Fibroblast of pulmonary artery (primary cell): Measurements from ENCODE around the gene CACNA2D3.

Source experiments
- DNase-seq: peaks from one replicate; pipeline ENCODE4 v3.0.0-alpha.2; 2010; ENCODE audit warnings: low read depth
- H3K4me3 ChIP-seq: replicated peaks from 2 replicates; pipeline ENCODE4 v1.5.1; 2011; ENCODE audit warnings: low read depth, mild to moderate bottlenecking, control low read depth, low read length, moderate library complexity
- TF ChIP-seq, protein P1 (sequence below): IDR thresholded peaks from 2 replicates; pipeline ENCODE4 v1.5.1; 2011; ENCODE audit warnings: mild to moderate bottlenecking, control low read depth, low read length, inconsistent platforms; ENCODE audit errors: missing control alignments

CACNA2D3 gene

DNA sequence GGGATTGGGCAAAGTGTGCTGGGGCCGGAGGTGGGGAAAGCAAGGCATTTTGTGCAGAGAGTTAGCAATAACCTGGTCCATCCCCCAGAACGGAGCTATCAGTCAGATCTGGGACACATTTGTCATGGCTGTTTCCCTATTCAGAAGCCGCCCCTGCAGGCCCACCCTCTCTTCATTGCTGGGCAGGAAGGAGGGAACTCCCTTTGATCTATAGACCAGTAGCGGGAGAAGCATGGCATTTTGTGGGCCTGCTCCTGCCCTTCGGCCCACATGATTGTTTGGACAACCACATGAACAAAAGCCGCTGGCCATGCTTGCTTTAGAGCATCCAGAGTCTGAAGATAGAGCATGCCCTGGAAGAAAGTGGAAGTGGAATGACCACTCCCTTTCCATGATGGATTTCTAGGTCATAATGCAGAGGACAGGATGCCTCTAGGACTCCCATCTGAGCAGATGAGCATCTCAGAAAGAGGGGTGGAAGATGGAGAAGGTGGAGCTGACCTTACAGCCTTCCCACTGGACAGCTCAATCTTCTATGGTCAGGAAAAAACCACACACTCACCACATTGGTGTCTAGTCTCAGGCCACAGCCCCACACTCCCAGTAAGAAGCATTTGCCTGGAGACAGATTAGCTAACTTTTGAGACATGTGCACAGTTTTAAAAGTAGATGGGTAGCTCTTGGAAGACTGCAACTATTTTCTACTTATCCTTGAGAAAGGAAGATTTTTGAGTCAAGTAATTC is 817.4 kb downstream of the CACNA2D3 start:
- DNase-seq = no peak
- TF ChIP-seq, protein P1, sequence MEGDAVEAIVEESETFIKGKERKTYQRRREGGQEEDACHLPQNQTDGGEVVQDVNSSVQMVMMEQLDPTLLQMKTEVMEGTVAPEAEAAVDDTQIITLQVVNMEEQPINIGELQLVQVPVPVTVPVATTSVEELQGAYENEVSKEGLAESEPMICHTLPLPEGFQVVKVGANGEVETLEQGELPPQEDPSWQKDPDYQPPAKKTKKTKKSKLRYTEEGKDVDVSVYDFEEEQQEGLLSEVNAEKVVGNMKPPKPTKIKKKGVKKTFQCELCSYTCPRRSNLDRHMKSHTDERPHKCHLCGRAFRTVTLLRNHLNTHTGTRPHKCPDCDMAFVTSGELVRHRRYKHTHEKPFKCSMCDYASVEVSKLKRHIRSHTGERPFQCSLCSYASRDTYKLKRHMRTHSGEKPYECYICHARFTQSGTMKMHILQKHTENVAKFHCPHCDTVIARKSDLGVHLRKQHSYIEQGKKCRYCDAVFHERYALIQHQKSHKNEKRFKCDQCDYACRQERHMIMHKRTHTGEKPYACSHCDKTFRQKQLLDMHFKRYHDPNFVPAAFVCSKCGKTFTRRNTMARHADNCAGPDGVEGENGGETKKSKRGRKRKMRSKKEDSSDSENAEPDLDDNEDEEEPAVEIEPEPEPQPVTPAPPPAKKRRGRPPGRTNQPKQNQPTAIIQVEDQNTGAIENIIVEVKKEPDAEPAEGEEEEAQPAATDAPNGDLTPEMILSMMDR = no peak
- no peak overlapping the region for H3K4me3 ChIP-seq

DNA sequence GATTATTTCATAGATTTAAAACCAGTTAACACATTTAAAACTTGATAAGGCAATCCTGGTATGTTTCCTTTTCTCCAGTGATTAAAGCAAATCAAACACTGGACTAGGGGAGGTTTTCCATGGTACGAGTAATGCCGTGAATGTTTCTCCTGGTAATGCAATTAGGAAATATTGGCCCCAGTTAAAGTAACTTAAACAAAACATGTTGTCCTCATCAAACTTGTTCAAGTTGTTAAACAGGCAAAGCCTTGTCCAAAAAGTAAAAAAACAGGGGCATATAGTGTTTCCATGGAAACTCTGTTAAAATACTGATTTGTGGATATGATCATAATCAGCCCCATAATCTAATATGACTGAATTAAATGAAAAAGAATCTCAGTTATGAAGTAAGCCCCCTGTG is 818.6 kb downstream of the CACNA2D3 start:
- TF ChIP-seq, protein P1 = no peak
- DNase-seq = no peak
- H3K4me3 ChIP-seq = no peak overlapping the region

DNA sequence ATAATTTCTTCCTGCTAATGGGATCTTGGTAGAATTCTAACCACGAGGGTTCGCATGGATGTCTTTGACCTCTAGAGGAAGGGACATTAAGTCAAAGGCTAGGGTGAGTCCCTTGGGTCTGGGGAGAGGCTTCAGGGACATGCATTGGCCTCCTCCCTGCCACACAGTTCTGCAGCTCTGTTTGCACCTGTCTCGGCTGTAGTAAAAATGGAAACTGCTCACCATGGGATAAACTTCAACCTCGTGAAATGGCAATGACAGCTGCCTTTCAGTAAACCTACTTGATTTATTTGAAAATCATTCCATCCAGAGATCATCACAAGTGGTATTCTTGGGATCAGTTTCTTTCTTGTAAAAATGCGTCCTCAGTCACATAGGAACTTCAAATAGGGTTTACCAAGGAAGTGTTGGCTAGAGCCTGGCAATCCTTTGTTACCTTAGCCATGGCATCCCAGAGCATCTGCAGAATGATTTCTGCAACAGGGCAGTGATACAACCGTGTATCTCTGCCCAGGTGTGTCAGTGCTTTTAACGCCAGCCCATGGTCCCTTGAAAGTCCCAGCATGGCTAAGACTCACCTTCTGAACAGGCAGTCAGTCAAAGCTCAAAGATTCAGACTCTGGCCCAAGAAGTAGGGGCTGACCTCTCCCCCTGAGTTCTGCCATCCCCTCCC is 819.5 kb downstream of the CACNA2D3 start:
- no peak for DNase-seq
- TF ChIP-seq, protein P1 = no peak
- H3K4me3 ChIP-seq = no peak overlapping the region

DNA sequence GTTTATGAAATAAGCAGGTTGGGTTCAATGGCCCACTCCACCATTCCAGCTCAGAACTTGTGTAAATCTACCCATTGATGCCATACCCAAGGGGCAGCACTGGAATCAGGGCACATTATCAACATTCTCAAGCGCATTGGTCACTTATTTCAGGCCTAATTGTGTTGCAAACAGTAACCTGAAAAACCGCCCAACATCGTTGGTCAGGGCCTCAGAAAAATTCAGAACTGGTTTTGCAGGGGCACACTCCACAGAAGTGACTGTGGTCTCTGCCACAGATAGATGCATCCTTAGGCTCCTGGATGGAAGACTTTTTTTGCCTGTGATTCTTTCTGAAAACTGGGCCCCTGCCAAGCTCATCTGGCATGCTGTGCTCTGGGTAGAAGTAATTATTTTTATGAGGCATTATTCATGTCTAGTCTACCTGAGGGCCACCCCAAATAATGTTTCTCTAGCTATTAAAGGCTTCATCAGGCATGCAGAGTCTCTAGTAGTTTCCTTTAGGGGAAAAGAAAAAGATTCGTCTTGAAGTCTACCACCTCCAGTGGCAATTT is 827.2 kb downstream of the CACNA2D3 start:
- H3K4me3 ChIP-seq = no peak overlapping the region
- no peak for DNase-seq
- TF ChIP-seq, protein P1 = no peak

DNA sequence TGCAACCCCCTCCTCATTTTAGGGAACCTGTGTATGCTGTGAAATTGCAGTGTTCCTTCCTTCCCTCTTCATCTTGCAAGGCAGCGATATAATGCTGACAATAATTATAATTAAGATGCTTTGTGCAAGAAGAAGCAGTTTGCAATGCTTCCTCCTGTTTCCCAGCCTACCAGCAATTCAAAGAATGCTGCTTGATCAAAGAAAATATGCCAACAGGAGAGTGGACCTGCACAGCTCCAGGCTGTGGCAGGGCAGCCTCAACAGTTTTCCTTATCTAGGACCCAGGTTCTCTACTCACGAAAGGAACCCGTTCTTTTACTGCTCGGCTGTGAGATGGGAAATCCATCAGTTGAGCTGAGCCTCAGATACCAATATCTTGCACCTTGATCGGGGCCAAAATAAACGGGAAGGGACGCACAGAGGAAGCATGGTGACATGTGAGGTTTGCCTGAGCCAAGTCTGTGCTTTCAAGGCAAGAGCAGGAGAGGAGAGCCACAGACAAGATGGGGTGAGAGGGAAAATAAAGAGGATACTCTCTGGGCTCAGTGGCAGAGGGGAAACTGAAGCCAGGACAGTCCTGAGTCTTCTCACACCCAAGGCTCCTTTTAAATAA is 828.1 kb downstream of the CACNA2D3 start:
- TF ChIP-seq, protein P1 = no peak
- DNase-seq = no peak
- H3K4me3 ChIP-seq = no peak overlapping the region

DNA sequence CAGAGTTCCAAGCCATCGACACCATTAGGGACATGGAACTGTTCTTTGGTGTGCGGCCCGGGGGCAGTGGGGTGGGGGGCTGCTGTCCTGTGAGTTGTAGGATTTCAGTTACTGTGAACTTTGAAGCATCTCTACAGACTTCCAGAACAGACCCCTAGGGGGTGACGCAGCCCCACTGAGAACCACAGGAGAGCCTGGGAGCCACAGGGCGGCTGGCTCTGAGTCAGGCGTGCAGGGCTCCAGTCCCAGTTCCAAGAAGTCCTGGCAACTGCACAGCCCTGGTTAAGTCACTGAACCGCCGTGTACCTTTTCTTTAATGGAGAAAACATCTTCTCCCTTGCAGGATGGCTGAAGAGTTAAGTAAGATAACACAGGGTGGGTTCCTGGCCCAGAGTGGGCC is 829.1 kb downstream of the CACNA2D3 start:
- DNase-seq = peak; percentile 90
- H3K4me3 ChIP-seq = no peak overlapping the region
- TF ChIP-seq, protein P1 = peak; percentile 79
